GM04504 (cell line): ENCODE data around the gene EPB41L2.

Experiments used
- DNase-seq: peaks from one replicate; pipeline ENCODE4 v3.0.0-alpha.2; 2012; ENCODE audit warnings: low read depth

The EPB41L2 gene

GRCh38 chr6:130908958-130909357 is 154.1 kb downstream of the EPB41L2 start:
- no peak for DNase-seq

- no peak for DNase-seq
These were observed 154.9 kb downstream of the EPB41L2 start for GRCh38 chr6:130908188-130908587.

- no peak for DNase-seq
These were observed 155.4 kb downstream of the EPB41L2 start for GRCh38 chr6:130907687-130908086.

DNA sequence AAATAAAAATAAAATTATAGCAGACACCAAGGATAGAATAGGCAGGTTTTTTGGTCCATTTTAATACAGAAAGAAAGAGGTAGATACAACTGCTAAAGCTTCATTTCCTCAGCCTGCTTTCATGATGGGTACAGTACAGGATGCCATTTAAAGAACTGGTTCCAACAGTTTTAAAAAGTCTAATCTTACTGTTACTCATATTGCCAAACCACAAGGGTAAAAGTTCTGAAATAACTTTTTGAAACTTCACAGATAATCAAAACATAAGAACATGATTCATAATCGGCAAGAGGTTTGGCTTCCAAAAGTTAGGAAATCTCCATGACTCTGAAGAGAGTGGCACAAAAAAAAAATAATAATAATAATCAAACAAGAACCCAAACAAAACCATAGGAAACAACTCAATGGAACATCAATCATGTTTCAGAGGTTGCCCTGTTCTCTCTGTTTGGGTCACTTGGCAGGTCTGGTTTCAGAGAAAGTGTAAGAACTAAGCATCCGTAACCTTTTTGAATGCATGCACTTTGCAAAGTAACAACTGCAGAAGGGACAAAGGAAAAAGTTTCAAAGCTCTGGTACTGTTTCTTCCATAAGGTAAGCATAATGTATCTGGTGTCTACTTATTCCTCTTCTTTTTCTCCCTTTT is 156.2 kb downstream of the EPB41L2 start:
- DNase-seq = peak; percentile 20

DNA sequence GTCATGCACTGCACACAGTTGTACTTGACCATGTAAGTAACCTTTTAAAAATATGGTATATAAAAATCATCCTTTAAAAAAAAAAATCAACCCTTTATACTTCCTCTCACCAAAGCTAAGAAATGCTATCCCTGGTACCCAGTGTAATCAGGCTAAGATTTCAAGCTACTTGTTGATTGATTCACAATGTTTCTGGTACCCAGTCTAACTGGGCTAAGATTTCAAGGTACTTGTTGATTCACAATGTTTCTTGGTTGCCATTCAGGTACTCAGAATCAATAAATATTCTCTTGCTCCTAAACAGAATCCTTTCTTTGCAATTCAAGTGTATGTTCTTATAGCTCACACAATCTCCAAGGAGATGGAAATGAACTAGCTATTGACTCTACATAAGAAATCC is 159.4 kb downstream of the EPB41L2 start:
- DNase-seq = no peak

DNA sequence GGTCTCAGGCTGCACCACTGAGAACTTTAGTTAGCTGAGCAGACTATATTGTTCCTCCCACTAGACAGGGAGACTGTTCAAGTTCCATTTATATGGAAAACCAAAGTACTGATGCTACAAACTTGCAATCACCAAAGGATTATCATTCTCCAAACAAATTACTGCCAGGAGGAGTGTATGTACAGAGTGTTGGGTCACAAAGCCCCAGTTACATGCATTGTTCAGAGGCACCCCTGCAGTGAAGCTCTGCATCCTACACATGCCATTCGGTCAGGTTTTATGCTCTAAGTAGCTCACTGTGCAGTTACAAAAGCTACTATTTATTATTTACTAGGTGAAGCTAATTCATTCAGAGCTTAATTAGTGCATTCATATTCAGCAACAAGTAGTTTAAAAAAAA is 160.0 kb downstream of the EPB41L2 start:
- DNase-seq = no peak

GRCh38 chr6:130900913-130901312 is 162.1 kb downstream of the EPB41L2 start:
- peak; percentile 40 for DNase-seq

DNA sequence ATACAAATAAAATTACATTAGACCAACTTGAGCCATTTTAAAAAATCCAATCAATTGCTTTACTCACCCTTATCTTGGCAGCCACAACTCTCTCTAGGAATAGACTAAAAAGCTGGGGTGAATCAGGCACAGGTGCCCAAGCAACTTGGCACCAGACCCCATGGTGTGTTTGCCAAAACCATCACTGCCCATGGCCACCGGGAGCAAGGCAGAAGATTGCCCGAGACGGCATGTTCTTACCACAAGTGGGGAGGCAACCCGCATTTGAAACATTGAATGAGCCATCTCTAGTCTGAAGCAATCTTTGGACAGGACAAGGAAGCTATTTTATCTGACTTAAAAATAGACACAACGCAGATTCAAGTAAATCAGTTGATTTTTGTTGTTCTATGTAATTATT is 166.8 kb downstream of the EPB41L2 start:
- DNase-seq = no peak

- no peak for DNase-seq
These were observed 167.5 kb downstream of the EPB41L2 start for GRCh38 chr6:130895516-130895915.

GRCh38 chr6:130893766-130894165 is 169.3 kb downstream of the EPB41L2 start:
- DNase-seq = no peak

GRCh38 chr6:130893277-130893676 is 169.8 kb downstream of the EPB41L2 start:
- no peak for DNase-seq

GRCh38 chr6:130890521-130890971 is 172.5 kb downstream of the EPB41L2 start:
- DNase-seq = no peak

- DNase-seq = no peak
These were observed 173.6 kb downstream of the EPB41L2 start for GRCh38 chr6:130889423-130889822.

GRCh38 chr6:130888246-130888645 is 174.8 kb downstream of the EPB41L2 start:
- DNase-seq = no peak

- DNase-seq = no peak
These were observed 176.1 kb downstream of the EPB41L2 start for GRCh38 chr6:130886966-130887365.

DNA sequence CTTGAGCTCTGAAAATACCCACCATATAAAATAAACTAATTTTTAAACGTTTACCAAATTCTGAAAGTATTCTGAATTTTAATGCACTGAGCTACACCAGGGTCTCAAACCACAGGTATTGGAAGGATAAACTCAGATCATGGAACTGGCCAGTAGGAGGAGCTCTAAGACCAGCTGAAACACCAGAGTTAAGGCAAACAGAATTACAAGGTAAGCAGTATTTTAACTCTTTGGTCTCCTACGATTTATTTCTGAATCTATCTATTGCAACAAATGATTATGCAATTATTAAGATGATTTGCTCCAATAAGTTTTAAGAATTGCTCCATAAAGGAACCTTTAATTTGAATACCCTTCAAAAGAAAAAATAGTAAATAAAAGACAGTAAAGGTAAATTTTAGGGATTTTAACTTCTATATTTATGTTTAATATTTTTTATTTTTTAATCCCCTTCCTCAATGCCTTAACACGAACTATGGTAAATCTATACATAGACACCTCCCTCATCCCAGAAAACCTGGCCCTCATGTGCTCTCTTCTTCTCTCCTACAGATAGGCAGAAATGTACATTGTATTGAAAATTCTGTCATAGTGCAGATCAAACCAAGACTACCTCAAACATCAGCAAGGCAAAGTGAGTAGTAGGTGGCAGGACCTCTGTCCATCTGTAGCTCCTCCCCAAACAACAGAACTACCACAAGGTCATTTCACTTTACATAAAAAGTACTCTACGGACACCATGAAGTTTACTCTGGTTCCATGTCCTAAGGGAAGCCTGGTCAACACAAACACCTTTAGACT is 177.5 kb downstream of the EPB41L2 start:
- DNase-seq = peak; percentile 48

DNA sequence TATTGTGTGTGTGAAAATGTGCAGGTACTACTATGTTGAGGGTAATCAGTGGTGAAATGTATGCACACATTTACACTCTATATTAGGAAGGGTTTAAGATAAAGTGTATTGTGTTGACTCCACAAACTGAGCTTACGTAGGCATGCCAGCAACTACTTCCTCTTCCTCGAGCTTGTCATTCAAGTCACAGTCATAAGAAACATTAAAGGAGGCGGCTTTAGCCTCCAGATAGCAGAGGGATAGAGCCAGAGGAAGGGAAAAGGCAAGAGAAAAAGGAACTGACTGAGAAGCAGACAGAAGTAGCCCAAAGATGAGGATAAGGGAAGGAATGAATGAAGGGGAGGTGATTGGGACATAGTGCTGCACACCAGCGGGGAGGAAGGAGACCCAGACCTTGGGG is 180.7 kb downstream of the EPB41L2 start:
- no peak for DNase-seq

DNA sequence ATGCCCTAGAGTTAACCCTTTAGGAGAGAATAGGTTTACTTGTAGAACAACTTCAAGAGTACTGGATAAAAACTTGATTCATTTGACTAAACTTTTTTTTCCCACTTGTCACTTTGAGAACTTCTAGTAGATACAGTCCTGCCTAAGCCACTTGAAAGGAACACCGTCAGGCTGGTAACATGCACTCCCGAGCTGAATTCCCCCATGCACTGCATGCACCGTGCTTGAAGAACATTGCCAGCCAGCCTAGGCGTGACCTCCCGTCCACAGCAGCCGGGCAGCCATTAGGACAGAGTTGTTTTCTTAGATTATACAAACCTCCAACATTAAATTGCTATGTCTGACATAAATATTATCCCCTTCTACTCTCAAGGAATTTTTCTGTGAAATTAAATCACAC is 183.2 kb downstream of the EPB41L2 start:
- no peak for DNase-seq

DNA sequence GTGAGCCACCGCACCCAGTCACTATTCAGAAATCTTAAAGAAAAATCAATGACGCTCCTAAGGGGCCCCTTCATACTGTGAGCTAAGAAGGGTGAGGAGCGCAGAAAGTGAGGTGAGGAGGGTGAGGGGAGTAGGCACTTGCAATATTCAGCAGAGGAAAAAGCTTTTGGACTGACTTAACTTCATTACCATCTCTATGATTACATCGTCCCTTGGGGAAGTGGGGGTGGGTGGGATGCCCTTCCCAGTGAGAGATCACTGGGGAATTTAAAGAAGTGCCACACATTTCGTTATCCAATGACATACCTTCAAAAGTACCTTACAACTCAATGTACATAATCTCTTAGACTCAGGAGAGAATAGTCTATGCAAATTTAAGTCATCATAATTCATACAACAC is 189.3 kb downstream of the EPB41L2 start:
- DNase-seq = no peak

DNA sequence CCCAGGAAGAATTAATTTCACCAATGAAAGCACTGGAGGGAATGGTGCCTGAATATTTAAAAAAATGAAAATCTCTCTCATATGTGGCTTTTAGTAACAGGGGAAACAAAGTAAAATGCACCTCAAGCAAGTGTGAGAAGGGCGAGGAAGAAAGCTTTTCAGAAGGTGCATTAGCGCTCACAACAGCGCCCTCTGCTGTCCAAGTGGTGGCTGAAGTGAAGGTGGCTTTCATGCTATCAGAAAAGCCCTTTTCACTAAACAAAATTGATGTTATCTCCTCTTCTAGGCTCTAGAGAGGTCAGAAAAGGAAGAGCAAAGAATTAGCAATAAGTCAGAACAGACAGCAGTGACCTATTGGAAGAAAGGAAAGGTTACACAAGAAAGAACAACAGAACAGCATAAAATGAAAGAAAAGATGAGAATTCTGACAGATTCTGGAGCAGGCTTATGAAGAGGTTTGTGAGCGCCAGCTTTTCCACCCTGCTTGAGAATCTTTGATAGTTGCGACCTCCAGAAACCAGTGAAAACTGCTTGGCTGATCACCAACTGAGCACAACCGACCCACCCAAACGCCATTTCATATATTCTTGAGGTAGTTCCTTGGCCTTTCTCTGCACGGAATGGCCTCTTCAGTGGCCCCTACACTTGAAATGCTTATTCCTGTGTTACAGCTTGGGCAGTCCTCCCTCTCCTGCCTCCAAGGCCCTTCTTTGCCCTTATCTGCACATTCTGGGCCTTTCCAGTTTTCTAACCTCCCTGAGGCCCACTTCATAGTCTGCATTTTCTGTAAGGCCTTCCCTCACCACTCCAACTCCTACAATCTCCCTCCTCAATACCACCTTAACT is 190.6 kb downstream of the EPB41L2 start:
- peak; percentile 24 for DNase-seq

DNA sequence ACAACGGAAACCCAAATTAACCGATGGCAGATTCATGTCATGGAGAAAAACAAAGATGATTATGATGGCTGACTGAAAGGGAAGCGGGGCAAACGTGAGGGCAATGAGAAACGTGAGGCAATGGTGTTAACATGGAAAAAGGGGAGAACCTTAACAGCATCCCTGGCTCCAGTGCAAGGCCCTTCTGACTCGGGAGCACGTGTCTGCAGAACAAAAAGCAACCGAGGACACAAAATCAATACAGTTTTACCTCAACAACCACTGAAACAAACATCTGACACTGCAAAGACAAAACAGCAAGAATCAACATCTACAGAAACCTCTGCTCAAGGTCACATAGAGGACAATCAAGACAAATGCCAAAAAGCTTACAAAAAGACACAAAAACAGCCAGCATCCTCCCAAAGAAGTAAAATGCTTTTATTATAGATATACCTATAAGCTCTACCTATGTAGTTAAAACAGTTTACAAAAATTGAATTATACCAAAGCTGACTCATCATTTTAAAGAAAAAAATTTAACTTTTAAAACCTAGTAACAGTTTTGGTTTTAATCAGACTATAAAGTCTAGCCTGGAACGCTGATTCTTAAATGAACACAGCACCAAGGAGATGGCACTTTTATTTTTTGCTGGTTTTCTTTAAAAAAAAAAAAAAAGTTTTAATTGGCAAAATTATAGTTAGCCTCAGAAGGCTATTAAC is 192.7 kb downstream of the EPB41L2 start:
- DNase-seq = no peak

- DNase-seq = no peak
These were observed 193.4 kb downstream of the EPB41L2 start for GRCh38 chr6:130869681-130870080.
